Measurements from ENCODE around the gene TTC21B.

The TTC21B gene

DNA sequence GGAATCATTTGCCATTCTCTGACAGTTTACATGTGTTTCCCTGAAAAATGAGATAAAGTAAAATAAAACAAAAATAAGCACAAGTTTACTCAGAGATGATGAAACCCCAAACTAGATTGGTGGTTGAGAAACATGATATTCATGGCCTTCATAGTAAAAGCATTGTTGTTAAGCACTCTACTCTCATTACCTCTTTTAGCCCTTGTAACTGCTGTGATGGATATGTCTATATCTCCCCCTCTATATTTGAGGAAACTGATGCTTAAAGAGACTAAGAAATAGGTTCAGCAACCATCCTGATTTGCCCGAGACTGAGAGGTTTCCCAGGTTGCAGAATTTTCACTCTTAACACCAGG is 125.7 kb downstream of the TTC21B start:
- no peak for DNase-seq

DNA sequence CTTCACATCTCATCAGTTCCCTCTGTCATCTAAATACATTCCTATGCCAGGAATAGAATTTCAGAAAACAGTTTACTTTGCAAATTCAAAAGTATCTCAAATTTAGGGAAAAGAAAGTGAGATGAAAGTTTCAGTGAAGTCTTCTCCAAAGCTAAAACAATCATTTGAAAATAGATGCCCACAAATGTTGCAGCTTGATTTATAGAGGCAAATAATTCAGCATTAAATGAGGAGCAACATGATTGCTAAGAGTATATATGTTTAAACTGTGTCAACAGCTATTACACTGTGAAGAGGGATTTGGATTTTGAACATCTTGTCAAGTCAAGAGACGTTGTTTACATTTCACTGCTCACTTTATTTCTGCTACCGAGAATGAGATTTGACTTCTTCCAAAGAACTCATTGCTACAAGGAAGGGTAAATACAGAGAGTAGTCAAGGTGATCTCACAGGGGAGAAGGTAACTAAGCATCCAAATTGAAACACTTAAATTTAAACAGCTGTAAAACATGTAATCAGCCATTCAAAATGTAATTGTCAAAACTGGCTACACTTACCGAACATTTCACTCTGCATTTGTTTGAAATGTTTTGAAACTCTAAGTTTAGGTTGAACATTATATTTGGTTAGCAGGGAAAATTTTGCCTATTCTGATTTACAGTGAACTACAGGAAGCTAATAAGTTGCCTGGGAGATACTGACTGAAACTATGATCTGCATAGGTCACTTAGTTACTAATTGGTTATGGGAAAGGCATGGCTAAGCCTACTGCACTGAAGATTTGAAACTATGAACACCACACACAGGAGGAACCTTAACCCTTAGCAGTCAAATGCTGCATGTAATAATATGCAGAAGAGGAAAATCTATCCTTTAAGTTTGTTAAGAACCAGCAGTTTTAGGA is 126.3 kb downstream of the TTC21B start:
- no peak for DNase-seq

DNA sequence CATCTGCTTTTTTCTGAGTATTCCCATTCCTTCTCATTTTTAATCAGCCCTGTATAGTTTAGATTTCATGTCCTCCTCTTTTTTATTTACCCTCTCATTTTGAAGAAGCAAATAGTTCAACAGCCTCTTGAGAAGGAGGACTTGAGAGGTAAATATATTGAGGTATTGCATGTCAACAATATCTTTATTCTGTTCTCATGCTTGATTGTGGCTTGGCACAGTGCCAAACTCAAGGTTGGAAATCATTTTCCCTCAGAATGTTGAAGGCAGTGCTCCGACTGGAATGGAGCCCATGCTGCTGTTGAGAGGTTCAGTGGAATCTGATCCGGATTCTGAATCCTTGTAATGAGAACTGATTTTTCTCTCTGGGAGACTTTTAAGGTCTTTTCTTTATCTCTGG is 128.5 kb downstream of the TTC21B start:
- peak; percentile 17 for DNase-seq

All from OCI-M1 (cell line).